HG03342 (cell line): ENCODE measurements around the gene SETD4.

Source experiments
- ATAC-seq: cut with Tn5 transposase; IDR thresholded peaks from one replicate; pipeline ENCODE4 v1.9.1; 2021; ENCODE audit warnings: mild to moderate bottlenecking, moderate library complexity; ENCODE audit not compliant: unreplicated experiment

SETD4 gene

DNA sequence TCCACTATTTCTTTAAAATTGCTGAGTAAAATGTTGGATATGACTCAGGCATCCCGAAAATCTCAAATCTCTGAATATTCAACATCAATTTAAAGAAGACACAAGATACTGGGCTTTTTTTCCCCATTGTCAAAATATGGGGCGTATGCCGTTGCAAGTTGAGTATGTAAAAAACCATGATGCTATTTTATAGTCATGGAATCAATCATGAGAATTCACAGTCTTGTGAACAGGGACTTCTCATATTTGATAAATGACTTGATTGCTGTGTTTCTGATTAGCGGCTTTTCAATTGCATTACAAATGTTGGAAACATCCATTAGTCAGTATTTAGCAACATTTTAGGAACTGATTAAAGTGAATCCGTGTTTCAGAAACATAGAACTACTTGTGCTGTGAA lies 45.3 kb downstream of the SETD4 start:
- ATAC-seq, result no peak

DNA sequence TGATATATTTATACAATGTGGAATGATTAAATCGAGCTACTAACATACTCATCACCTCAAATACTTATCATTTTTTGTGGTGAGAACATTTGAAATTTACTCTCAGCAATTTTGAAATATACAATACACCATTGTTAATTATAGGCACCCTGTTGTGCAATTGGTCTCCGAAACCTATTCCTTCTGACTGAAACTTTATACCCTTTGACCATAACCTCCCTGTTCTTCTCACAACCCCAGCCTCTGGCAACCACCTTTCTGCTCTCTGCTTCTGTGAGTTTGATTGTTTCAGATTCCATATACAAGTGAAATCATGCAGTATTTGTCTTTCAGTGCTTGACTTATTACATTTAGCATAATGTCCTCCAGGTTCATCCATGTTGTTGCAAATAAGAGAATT lies 49.5 kb downstream of the SETD4 start:
- ATAC-seq, result no peak

DNA sequence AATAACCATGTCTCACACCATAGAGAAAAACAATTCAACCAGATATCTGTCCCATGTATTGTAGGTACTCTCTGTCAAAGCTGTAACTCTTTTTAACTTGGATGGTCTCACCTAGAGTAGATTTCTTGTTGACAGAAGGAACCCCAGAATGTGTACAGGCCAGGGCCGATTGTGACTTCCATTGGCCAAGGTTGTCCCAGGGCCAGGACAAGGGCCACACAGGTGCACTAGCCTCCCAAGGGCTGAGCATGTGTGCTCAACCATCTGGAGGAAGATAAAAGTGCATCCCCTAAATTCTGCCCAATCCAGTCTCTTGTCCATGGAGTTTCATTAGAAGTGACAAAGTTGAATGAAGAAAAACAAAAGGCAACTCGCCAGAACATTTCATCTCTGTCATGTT lies 51.8 kb downstream of the SETD4 start:
- no peak for ATAC-seq

DNA sequence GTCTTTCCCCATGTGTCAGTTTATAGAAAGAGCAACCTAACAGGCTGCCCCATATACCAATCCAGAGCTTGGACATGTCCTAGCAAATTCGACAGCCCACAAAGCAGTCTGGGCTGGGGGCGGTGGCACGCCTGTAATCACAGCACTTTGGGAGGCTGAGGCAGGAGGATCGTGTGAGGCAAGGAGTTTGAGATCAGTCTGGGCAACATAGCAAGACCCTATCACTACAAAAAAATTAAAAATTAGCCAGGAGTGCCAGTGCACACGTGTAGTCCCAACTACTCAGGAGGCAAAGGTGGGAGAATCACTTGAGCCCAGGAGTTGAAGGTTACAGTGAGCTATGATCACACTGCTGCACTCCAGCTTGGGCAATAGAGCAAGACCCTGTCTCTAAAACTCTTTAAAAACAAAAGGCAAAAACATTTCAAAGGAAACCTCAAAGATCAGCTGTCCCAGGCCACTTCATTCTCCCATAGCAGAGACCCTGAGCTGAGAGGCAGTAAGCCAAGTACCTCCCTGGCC lies 54.4 kb downstream of the SETD4 start:
- no peak for ATAC-seq

DNA sequence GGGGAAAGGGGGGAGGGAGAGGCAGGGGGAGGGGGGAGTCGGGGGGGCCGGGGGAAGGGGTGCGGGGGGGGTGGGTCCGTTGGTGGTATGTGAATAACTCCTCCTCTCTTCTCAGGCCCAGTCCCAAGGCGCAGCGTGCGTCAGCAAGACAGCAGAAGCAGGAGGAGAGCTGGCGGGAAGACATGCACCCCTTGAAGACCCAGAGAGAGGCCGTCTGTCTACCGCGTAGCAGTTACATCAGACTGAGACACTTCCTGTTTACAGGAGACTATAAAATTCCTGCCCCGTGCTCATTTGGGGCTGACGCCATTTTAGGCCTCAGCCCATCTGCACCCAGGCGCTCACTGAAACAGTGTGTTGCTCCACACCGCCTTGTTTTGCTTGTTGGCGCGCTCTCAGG lies 55.3 kb downstream of the SETD4 start:
- ATAC-seq, result no peak

DNA sequence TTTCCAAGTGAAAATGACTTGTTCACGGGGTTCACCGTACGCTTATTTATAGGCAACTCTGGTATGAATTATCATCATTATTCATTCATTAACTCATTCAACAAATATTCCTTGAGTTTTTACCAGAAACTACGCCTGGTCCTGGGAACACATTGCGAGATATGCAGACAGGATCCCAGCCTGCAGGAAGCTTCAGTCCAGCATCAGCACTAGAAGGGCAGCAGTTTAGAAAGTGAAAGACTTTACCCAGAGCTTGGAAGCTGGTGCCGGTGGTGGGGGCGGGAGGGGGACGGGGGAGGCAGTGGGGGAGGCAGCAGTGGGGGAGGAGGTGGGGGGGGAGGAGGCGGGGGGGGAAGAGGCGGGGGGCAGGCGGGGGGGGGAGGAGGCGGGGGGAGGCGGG lies 55.9 kb downstream of the SETD4 start:
- ATAC-seq, result no peak

DNA sequence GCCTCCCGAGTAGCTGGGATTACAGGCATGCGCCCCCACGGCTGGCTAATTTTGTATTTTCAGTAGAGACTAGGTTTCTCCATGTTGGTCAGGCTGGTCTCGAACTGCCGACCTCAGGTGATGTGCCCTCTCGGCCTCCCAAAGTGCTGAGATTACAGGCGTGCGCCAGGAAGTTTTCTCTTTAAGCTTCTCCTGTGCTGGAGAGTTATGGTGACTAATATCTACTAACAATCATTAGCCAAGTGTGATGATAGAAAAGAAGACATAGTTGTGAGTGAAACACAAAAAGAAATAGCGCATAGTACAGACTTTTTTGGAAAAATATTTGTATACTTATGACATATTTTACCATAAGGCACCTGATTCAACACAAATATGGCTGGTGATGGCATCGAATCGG lies 56.5 kb downstream of the SETD4 start:
- no peak for ATAC-seq

DNA sequence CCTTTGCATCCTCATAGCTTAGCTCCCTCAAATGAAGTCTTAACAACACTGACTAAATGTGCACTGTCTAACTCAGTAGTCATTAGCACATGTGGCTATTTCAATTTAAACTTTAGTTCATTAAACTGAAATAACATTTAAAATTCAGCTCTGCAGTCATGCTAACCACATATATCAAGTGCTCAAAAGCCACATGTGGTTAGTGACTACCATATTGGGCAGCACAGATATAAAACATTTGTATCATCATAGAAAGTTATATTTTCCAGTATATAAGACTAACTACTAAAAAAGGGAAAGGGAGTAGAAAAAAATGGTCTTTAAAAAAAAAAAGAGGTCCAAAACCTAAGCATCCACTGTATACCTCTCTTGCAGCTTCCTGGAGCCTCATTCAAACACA lies 64.1 kb downstream of the SETD4 start:
- no peak for ATAC-seq

DNA sequence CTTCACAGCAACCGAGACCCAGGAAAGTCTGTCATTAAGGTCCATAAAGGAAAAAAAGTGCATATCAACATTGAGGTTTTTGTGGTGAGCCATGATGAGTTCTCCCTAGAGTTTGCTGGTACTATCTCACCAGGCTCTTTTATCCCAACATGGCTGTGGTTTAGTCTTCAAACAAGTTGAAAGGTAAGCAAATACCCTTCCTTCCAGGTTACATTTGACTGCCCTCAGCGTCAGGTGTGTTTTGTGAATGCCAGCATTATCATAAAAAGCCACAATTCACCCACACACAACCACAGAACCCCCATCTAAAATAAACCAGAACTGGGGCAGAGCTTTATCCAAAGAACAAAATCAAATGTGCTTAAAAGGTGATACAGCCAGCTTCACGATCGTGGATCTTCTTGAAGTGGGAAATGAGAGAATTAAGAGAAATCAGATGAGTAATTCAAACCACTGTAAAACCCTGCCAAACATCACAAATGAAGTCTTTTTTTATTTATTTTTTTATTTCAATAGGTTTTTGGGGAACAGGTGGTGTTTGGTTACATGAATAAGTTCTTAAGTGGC lies 64.7 kb downstream of the SETD4 start:
- no peak for ATAC-seq

DNA sequence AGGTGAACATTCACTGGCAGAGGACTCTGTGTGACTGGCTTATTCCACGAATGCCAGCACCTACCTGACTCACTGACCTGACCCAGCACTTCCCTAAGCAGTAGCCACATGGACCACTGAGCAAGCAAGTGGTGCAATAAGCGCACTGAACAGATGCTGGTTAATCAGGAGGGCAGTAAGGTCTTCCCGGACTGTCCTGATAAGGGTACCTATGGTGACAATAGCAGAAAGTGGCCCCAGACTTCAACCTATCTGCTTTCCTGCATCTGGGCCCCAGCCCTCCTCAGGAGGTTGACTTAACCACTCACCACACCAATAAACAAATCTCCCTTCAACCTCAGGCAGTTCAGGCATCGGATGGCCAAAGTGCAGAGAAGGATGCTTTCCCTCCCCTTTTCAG lies 65.7 kb downstream of the SETD4 start:
- no peak for ATAC-seq

DNA sequence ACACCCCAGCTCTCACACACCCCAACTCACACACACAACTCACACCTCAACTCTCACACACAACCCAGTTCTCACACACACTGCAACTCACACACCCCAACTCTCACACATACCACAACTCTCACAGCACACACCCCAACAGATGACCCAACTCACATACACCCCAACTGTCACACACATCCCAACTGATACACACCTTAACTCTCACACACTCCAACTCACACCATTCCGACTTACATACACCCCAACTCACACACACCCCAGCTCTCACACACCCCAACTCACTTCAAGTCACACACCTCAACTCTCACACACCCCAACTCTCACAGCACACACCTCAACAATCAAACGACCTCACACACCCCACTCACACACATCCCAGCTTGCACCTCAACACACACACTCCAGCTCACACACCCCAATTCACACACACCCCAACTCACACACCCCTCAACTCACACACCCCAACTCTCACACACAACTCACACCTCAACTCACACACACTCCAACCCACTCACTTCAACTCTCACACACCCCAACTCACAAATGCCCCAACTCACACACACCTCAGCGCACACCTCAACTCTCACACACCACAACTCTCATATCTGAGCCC lies 66.3 kb downstream of the SETD4 start:
- ATAC-seq, result no peak

DNA sequence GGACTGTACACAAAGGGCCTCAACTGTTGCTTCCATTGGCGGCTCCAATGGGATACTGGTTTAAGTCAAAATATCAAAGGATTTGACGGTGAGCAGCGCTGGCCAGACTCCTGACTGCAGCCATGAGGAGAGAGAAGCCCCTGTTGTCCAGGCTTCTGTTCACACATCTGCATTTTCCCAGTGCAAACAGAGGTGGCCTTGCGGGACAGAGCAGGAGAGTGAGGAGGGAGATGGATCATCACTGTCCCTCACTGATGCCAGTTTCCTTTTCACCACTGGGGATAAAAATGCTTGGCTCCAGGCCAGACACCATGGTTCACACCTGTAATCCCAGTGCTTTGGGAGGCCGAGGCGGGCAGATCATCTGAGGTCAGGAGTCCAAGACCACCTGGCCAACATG lies 69.2 kb downstream of the SETD4 start:
- no peak for ATAC-seq

DNA sequence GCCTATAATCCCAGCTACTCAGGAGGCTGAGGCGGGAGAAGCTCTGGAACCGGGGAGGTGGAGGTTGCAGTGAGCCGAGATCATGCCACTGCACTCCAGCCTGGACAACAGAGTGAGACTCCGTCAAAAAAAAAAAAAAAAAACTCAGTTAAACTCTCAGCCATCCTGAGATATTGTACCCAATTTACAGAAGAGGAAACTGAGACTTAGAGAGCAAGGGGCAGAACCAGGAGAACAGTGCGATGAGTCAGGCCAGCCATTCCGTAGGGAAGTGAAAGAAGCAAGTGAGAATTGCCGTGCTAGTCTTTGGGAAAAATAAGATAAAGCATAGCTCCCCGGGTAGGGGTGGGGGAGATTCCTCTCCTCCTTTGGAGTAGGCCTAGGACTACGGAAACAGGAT lies 69.7 kb downstream of the SETD4 start:
- ATAC-seq, result no peak

DNA sequence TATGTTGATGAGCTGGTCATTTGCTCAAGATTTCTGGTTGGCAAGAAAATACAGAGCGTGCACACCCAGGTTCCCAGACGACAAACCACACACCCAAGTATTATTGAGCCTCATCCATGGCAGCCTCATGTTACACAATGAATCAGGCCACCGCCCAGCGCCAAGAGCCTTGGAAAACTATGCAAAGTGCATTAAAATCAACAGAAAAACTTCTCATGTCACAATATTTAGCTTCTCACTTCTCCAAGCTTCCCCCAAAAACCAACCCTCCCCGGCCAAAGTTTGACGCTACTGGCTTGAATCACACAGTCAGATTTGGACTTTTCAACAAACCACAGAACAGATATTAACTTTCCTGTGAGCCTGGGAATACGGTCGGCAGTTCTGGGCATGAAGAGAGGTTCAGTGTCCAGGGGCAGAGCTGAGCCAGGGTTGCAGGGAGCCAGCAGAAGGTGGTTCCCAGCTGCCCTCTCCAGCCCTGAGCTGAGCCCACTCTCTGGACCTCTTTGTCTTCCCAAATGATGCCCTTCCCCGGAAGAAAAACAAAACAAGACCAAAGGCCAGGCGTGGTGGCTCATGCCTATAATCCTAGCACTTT lies 71.1 kb downstream of the SETD4 start:
- ATAC-seq, result no peak

DNA sequence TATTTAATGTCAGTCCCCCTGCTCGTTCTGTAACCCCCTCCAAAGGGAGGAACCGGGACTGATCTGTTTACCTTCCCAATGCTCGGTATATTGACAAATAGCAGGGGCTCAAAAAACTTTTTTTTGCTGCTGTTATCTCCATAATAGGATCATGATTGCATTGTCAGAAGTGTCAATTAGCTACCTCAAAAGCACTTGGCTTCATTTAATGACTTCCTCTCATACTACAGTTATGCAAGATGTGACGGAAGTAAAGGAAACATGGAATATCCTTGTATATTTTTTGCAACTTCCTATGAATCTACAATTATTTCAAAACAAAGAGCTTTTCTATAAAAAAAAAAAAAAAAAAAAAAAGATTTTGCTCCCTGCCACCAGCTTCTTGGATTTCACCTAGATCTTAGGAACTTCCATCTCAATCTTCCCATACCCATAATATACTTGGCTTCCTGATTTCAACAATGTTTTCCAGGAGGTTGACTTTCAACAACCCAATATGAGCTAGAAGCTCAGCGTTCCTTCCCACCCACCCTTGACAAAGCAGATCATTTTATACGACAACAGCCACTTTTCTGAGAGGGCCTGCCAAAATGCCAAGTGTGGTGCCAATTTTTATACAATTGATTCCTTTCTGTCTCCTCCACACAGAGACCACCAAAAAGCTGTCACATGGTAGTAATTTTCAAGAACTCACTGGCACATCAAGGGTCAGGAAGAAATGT lies 71.7 kb downstream of the SETD4 start:
- no peak for ATAC-seq

DNA sequence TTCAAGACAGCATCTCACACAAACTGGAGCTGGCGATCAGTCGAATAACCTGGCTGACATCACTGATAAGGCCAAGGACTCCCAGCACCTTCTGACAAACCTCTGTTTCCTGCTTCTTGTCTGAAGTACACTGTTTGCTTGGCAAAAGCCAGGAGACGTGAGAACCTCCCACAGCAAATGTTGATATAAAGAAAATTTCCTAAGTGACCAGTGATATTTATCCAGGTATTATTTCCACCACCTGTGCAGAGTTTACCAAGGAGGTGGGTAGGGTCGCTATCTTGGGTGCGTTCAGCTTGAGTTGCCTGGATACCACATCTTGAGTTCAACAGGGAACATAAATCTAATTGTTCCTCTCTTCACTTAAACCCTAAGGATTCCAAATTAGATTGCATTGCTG lies 72.9 kb downstream of the SETD4 start:
- no peak for ATAC-seq

DNA sequence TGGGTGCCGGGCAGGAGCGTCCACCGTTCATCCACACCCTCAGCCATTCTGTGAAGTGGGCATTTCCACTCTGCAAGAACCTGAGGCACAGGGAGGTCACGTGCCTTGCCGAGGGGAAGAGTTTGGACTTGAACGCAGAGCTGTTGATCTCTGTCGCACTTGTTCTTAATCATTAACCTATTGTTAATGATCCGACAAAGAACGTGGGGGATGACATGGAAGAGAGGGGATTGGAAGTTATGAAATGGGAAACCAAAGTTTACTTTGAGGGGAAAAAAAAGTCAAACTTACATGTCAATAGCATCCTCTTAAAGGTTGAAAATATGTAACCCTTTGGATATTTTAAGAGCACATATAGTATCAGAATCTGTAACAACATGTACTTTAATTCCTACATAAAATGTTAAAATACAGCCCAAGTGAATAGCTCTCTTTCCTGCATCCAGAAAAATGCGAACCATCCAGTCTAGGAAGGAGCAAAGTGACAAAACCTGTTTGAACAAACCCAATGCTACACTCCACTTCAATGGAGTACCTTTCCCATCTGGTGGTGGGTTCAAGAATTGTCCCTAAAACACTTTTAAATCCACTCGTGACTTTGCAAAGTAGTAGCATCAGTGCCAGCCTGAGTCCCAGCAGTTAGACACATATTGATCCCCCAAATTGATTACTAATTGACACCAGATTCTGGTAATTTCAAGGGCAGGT lies 75.5 kb downstream of the SETD4 start:
- ATAC-seq, result no peak
